ENCODE results near the gene SIGLEC8. TPM values are rescaled to one million over a fixed set of nuclear protein-coding genes. Genes with fewer than 3 reads are reported as not detected.
A peak's percentile ranks its signal among the peaks of the same experiment; 100 is the strongest.

The SIGLEC8 gene
- total and polyA plus RNA-seq, 12 donors: 0.13 to 0.95 (median 0.19) TPM; not detected in 8

- peak; percentile 75 to 94 (median 89) for TF ChIP-seq CTCF (IDR thresholded peaks at IDR 0.05)
- Histone ChIP-seq H3K4me3 (no peak overlapping the region), H3K4me1 (no peaks in the 10 kb centered on the region), H3K27me3 (peaks cover 0 to 73% (median 28%) of the 10 kb centered on the region in 7 donors), H3K27ac (no peak overlapping the region), H3K36me3 (no peaks in the 10 kb centered on the region), H3K9me3 (peaks cover 0 to 6% (median 0%) of the 10 kb centered on the region in 11 donors)
- WGBS, 2 donors: 28 to 29% methylated on average over 7 of the region's 7 CpGs
- intact Hi-C loops (cut with DNase I): loop anchor here in 9 of 10 donors (1.0 to 10.0 kb wide), 7 partner anchors 182 to 312 kb away; no protein-coding TSS in a partner anchor
- ATAC-seq (peak in 5 of 8 donors; percentile 62 to 79 (median 77)), DNase-seq (peak; percentile 50 to 79)
These were observed 14.9 kb upstream of the SIGLEC8 start for GRCh38 chr19:51473009-51473707.

- ATAC-seq (no peak), DNase-seq (no peak)
- 15% methylated on average over 4 of the region's 4 CpGs for WGBS, 2 donors
- H3K4me3 ChIP-seq: no peak overlapping the region
- no peaks in the 10 kb centered on the region for H3K4me1 ChIP-seq
- no peak overlapping the region for H3K27ac ChIP-seq
- peaks cover 0 to 6% (median 0%) of the 10 kb centered on the region in 11 donors for H3K9me3 ChIP-seq
- no peaks in the 10 kb centered on the region for H3K36me3 ChIP-seq
- intact Hi-C loops (cut with DNase I): loop anchor here in 9 of 10 donors (1.0 to 10.0 kb wide), 8 partner anchors 134 to 312 kb away; no protein-coding TSS in a partner anchor
- TF ChIP-seq CTCF (IDR thresholded peaks at IDR 0.05): no peak
- H3K27me3 ChIP-seq: peaks cover 0 to 72% (median 28%) of the 10 kb centered on the region in 7 donors
These were observed 14.4 kb upstream of the SIGLEC8 start for GRCh38 chr19:51472607-51473006.

- Histone ChIP-seq H3K27me3 (peaks cover 0 to 64% (median 28%) of the 10 kb centered on the region in 7 donors), H3K27ac (no peak overlapping the region), H3K36me3 (no peaks in the 10 kb centered on the region), H3K9me3 (peaks cover 0 to 6% (median 0%) of the 10 kb centered on the region in 11 donors), H3K4me3 (no peak overlapping the region), H3K4me1 (peaks cover 0 to 8% (median 0%) of the 10 kb centered on the region in 9 donors)
- ATAC-seq (no peak), DNase-seq (no peak)
- WGBS, 2 donors: 61 to 73% methylated on average over 1 of the region's 1 CpG
- intact Hi-C loops (cut with DNase I): loop anchor here in 7 of 10 donors (5.0 to 10.0 kb wide), 5 partner anchors 183 to 313 kb away; no protein-coding TSS in a partner anchor
- no peak for TF ChIP-seq CTCF (IDR thresholded peaks at IDR 0.05)
These were observed 13.3 kb upstream of the SIGLEC8 start for GRCh38 chr19:51471527-51471926.

GRCh38 chr19:51470966-51471365 is 12.7 kb upstream of the SIGLEC8 start:
- WGBS, 2 donors: 61 to 73% methylated on average over 9 of the region's 9 CpGs
- no peak for TF ChIP-seq CTCF (IDR thresholded peaks at IDR 0.05)
- ATAC-seq (no peak), DNase-seq (no peak)
- Histone ChIP-seq H3K9me3 (peaks cover 0 to 1% (median 0%) of the 10 kb centered on the region in 11 donors), H3K4me3 (no peak overlapping the region), H3K27me3 (peaks cover 0 to 63% (median 22%) of the 10 kb centered on the region in 7 donors), H3K4me1 (peaks cover 0 to 14% (median 0%) of the 10 kb centered on the region in 9 donors), H3K27ac (no peak overlapping the region), H3K36me3 (no peaks in the 10 kb centered on the region)
- intact Hi-C loops (cut with DNase I): loop anchor here in 7 of 10 donors (5.0 to 10.0 kb wide), 5 partner anchors 184 to 314 kb away; no protein-coding TSS in a partner anchor

Measured in heart right ventricle (tissue), 16 donors.